GM12891 (cell line): ENCODE results near the gene LIPC.

Experiments
- PAX5 ChIP-seq: IDR thresholded peaks from 2 replicates; pipeline ENCODE4 v1.6.1; 2011; ENCODE audit warnings: low read length, moderate library complexity, mild to moderate bottlenecking; ENCODE audit not compliant: insufficient read depth, severe bottlenecking
- POLR2A ChIP-seq: IDR thresholded peaks from 2 replicates; pipeline ENCODE4 v1.6.1; 2011; ENCODE audit warnings: low read depth, low read length, control low read depth
- POLR2AphosphoS5 ChIP-seq: IDR thresholded peaks from 2 replicates; pipeline ENCODE4 v1.6.1; 2011; ENCODE audit warnings: low read depth, low read length, control low read depth
- POU2F2 ChIP-seq: IDR thresholded peaks from 2 replicates; pipeline ENCODE4 v1.6.1; 2011; ENCODE audit warnings: low read depth, mild to moderate bottlenecking, control low read depth, low read length, moderate library complexity
- SPI1 ChIP-seq: IDR thresholded peaks from 2 replicates; pipeline ENCODE4 v1.6.1; 2011; ENCODE audit warnings: low read depth, low read length, control low read depth
- TAF1 ChIP-seq: IDR thresholded peaks from 2 replicates; pipeline ENCODE4 v1.6.1; 2011; ENCODE audit warnings: low read depth, low read length, control low read depth

- no peak for TF ChIP-seq POLR2A
- TF ChIP-seq POLR2AphosphoS5: no peak
- no peak for TF ChIP-seq TAF1
- TF ChIP-seq SPI1: no peak
- no peak for TF ChIP-seq POU2F2
- no peak for TF ChIP-seq PAX5
Measured at GRCh38 chr15:58561321-58561720, 129.5 kb downstream of the LIPC start.
